WERI-Rb-1 (cell line): ENCODE data around the gene SHISA9.

Experiments
- DNase-seq: peaks from one replicate; pipeline ENCODE4 v3.0.0-alpha.2; 2020
- H3K27ac ChIP-seq: fragments of 250-450 bp; sonication (Bioruptor Pico); 2 replicates; pipeline ENCODE4 v1.5.1; 2020; ENCODE audit warnings: mild to moderate bottlenecking, moderate library complexity
- H3K27me3 ChIP-seq: fragments of 250-450 bp; sonication (Bioruptor Pico); 2 replicates; pipeline ENCODE4 v1.5.1; 2021; ENCODE audit warnings: mild to moderate bottlenecking, low read depth, moderate library complexity; ENCODE audit not compliant: insufficient read depth, severe bottlenecking
- H3K36me3 ChIP-seq: fragments of 250-450 bp; sonication (Bioruptor Pico); 2 replicates; pipeline ENCODE4 v1.5.1; 2020; ENCODE audit warnings: mild to moderate bottlenecking, moderate library complexity
- H3K4me3 ChIP-seq: 2 replicates; pipeline ENCODE4 v1.5.1; 2011; ENCODE audit warnings: low read depth, mild to moderate bottlenecking, control low read depth, low read length
- H3K9me3 ChIP-seq: fragments of 250-450 bp; sonication (Bioruptor Pico); 2 replicates; pipeline ENCODE4 v1.5.1; 2021; ENCODE audit warnings: mild to moderate bottlenecking, moderate library complexity; ENCODE audit not compliant: severe bottlenecking
- TF ChIP-seq, protein P1 (sequence below): IDR thresholded peaks from 2 replicates; pipeline ENCODE4 v1.5.1; 2011; ENCODE audit warnings: low read depth, mild to moderate bottlenecking, control low read depth, inconsistent platforms, low read length

Gene SHISA9

DNA sequence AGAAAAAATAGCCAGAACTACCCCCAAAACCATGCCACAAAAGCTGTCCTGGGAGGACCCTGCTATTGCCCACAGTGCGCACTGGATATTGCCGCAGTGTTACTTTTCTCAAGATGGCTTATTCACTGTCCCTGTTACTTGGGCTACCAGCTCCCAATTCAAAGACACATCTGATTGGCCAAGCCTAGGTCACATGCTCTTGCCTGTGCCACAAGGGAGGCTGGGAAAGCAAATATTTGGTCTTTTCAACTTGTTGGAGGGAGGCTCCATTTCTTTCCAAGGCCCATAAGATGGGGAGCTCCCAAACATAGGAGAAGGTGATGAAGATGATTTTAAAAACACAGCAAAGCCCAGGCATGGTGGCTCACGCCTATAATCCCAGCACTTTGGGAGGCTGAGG, 257.0 kb downstream of the SHISA9 start:
- Histone ChIP-seq H3K27ac (no peak overlapping the region), H3K9me3 (no peaks in the 10 kb centered on the region), H3K4me3 (no peak overlapping the region), H3K36me3 (no peaks in the 10 kb centered on the region), H3K27me3 (no peaks in the 10 kb centered on the region)
- TF ChIP-seq, protein P1, sequence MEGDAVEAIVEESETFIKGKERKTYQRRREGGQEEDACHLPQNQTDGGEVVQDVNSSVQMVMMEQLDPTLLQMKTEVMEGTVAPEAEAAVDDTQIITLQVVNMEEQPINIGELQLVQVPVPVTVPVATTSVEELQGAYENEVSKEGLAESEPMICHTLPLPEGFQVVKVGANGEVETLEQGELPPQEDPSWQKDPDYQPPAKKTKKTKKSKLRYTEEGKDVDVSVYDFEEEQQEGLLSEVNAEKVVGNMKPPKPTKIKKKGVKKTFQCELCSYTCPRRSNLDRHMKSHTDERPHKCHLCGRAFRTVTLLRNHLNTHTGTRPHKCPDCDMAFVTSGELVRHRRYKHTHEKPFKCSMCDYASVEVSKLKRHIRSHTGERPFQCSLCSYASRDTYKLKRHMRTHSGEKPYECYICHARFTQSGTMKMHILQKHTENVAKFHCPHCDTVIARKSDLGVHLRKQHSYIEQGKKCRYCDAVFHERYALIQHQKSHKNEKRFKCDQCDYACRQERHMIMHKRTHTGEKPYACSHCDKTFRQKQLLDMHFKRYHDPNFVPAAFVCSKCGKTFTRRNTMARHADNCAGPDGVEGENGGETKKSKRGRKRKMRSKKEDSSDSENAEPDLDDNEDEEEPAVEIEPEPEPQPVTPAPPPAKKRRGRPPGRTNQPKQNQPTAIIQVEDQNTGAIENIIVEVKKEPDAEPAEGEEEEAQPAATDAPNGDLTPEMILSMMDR: no peak
- no peak for DNase-seq

DNA sequence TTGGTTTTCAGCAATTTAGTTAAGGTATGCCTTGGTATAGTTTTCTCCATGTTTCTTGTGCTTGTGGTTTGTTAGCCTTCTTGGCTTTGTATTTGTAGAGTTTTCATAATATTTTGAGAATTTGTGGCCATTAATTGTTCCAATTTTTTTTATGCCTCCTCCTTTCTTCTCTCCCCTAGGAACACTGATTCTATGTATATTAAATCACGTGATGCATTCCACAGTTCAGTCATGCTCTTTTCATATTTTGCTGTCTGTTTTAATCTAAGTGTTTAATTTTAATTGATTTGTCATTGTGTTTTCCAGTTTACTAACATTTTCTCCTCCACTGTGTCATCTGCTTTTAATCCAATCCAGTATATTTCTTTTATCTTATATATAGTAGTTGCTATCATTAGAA, 263.6 kb downstream of the SHISA9 start:
- no peak overlapping the region for H3K4me3 ChIP-seq

DNA sequence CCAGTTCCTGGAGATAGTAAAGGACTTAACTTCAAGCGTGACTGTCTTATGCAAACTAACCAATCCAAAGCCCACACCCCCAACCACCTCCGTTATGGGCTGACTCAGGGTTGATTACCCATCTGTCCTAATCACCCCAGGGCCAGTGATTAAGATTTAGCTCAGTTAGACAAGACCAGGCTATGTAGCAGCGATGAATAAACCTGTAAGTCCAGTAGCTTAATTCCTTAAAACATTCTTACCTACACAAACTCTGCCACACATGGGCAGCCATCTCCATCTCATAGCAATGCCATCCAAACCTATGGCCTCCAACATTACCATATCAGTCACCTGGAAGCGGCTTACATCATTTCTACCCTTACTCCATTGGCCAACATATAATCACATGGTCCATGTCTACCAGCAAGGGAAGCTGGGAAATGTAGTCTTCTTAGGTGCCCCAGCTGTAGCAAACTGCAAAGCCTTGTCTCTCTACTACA, 266.7 kb downstream of the SHISA9 start:
- H3K27me3 ChIP-seq: no peaks in the 10 kb centered on the region
- no peaks in the 10 kb centered on the region for H3K36me3 ChIP-seq
- DNase-seq: peak; percentile 51
- H3K4me3 ChIP-seq: no peak overlapping the region; the same call in 1 of the 2 replicates
- TF ChIP-seq, protein P1: no peak
- no peaks in the 10 kb centered on the region for H3K9me3 ChIP-seq
- H3K27ac ChIP-seq: peak overlapping the region; percentile 35

More for the DNA sequence above, 263.6 kb downstream of the SHISA9 start:
- no peak overlapping the region for H3K27ac ChIP-seq
- H3K36me3 ChIP-seq: no peaks in the 10 kb centered on the region
- TF ChIP-seq, protein P1: no peak
- DNase-seq: no peak
- no peaks in the 10 kb centered on the region for H3K9me3 ChIP-seq
- H3K27me3 ChIP-seq: no peaks in the 10 kb centered on the region

DNA sequence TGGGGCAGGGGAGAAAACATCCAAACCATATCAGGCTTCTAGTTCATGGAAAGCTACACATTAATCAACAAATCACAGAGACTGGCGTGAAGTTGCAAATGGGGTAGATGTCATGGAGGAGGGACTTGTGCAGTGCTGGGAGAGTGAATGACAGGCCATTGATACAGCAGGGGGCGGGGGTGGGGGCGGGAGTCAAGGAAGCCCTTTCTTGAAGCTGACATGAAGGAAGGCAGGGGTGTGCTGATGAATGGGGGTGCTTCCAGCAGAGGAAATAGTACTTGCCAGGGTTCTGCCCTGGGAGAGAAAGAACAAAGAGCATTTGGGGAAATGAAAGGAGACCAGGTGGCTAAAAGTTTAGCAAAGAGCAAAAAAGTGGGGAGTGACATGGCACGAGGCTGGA, 269.9 kb downstream of the SHISA9 start:
- Histone ChIP-seq H3K4me3 (no peak overlapping the region), H3K27ac (no peak overlapping the region), H3K27me3 (no peaks in the 10 kb centered on the region), H3K36me3 (no peaks in the 10 kb centered on the region), H3K9me3 (no peaks in the 10 kb centered on the region)
- no peak for DNase-seq
- TF ChIP-seq, protein P1: no peak

DNA sequence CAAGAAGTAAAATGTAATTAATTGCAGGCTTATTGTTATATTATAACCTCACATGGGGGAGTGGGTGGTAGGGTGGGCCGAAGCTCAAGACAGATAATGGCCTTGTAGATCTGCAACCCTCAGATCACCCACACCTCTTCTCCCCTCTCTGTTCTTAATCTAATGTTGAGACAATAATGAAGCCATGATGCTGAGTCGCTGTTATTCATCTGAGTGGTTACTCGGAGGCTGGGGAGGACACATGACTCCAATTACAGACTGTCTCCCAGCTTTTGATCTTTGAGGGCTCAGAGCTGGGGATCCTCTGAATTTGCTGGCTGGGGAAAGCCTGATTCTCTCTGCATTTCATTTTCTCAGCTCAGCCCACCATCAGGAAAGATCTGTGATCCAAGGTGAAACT, 275.3 kb downstream of the SHISA9 start:
- H3K9me3 ChIP-seq: no peaks in the 10 kb centered on the region
- TF ChIP-seq, protein P1: no peak
- H3K36me3 ChIP-seq: no peaks in the 10 kb centered on the region
- no peak for DNase-seq
- H3K27ac ChIP-seq: no peak overlapping the region
- no peak overlapping the region for H3K4me3 ChIP-seq
- no peaks in the 10 kb centered on the region for H3K27me3 ChIP-seq

DNA sequence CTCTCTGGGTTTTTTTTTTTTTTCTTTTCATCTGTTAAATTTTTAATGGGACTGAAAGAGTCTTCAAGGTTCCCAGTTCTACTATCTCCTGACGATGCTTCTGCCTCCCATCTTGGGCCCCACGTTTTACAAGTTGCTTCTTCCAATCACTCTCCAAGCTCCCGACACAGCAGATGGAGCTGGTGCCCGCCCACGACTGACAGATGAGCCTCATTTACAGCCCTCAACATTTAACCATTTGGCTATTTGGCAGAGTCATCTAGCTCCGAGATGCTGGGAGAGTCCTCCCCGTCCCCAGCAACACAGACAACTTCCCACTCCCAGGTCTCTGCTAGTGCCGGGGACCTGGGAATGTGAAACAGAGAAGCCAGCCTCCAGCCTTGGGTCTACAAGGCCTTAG, 276.9 kb downstream of the SHISA9 start:
- Histone ChIP-seq H3K27me3 (no peaks in the 10 kb centered on the region), H3K9me3 (no peaks in the 10 kb centered on the region), H3K27ac (no peak overlapping the region), H3K4me3 (no peak overlapping the region), H3K36me3 (no peaks in the 10 kb centered on the region)
- TF ChIP-seq, protein P1: no peak
- no peak for DNase-seq
